Activated naive CD8-positive, alpha-beta T cell treated with anti-CD3 and anti-CD28 coated beads for 36 hours (primary cell): ENCODE data around the gene WDR90. TPM values are rescaled to one million over a fixed set of nuclear protein-coding genes. Genes with fewer than 3 reads are reported as not detected.
"Not testable (repeated sequence)": the region's sequence is repeated elsewhere in the genome, so short reads cannot be mapped to it uniquely, and the experiment has no call there.

ENCODE experiments used
- DNase-seq: peaks from one replicate; pipeline ENCODE4 v3.0.0; 2021
- H3K27ac Mint-ChIP-seq: one replicate; pipeline ENCODE4 v1.8.0; 2022; ENCODE audit warnings: mild to moderate bottlenecking, moderate library complexity, mixed read lengths
- H3K27me3 Mint-ChIP-seq: one replicate; pipeline ENCODE4 v1.8.0; 2022; ENCODE audit warnings: mild to moderate bottlenecking, mixed read lengths
- H3K36me3 Mint-ChIP-seq: one replicate; pipeline ENCODE4 v1.8.0; 2021; ENCODE audit warnings: mild to moderate bottlenecking, mixed read lengths
- H3K4me1 Mint-ChIP-seq: one replicate; pipeline ENCODE4 v1.8.0; 2021; ENCODE audit warnings: mixed read lengths
- H3K4me3 Mint-ChIP-seq: one replicate; pipeline ENCODE4 v1.8.0; 2022; ENCODE audit warnings: mild to moderate bottlenecking, moderate library complexity, mixed read lengths
- H3K9me3 Mint-ChIP-seq: one replicate; pipeline ENCODE4 v1.8.0; 2022; ENCODE audit warnings: mixed read lengths
- total RNA-seq, 2 experiments: library from RNA; stranded (reverse); gene quantifications; one replicate each; pipeline ENCODE4 v1.2.3, GENCODE V29; 2021

Gene WDR90
- total RNA-seq, 2 experiments from 2014 or later: 84.5 to 86.0 TPM

DNA sequence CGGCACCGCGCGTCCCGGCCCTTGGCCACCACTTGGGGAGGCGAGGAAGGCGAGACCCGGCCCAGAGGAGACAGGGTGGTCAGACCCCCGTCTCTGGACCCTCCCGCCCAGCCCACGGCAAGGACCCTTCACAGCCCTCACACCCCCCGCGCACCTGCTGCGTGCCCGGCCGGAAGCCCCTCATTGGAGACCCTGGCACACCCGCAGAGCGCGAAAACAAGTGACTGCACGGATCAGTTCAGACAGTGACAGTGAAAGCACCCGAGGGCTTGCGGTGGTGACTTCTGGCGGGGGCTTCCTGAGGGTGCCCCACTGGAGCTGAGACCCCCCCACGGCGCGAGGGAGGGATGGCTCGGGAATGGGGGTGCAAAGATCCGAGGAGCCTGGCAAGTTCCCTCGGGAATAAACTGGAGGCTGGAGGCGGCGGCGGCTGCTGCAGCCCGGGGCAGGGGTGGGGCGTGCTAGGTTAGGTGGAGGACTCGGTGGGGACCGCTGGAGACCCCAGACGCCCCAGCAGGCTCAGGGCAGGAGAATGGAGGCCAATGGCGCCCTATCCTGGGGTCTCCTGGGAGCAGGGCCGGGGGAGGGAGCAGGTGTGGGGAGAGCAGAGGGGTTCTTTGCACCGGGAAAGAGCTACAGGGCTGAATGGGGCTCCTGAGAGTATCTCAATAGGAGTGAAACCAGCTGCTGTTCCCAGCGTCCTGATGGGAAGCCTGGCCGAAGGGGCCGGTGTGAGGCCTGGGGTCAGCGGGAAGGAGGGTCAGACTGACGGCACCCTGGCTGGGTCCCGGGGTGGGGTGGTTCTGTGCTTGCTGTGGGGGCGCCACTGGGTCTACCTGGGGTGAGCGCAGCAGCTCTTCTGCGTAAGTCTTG, 57.3 kb downstream of the WDR90 start:
- no peaks in the 10 kb centered on the region for H3K36me3 Mint-ChIP-seq
- peaks cover 2% of the 10 kb centered on the region for H3K4me1 Mint-ChIP-seq
- no peak overlapping the region for H3K27ac Mint-ChIP-seq
- DNase-seq: no peak
- H3K9me3 Mint-ChIP-seq: no peaks in the 10 kb centered on the region
- H3K4me3 Mint-ChIP-seq: no peak overlapping the region
- H3K27me3 Mint-ChIP-seq: peaks cover 80% of the 10 kb centered on the region

DNA sequence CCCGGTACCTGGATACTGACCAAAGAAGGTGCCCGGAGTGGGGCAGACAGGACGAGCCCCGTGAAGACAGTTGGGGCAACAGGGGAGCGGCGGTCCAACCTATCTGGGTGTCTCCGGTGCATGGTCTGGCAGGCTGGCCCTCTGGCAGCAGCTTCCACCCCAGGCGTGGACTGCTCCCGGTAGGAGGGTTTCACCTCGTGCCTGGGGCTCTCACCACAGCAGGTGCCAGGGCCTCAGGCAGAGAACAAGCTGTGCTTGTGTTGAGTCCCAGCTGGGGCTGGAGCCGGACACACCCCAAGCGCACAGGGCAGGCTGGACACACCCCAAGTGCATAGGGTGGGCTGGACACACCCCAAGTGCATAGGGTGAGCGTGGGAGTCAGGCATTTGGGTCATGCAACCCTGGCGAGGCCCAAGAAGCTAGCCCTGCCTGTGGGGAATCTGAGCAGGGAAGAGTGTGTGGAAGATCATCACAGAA, 57.9 kb downstream of the WDR90 start:
- H3K4me1 Mint-ChIP-seq: peaks cover 2% of the 10 kb centered on the region
- peaks cover 73% of the 10 kb centered on the region for H3K27me3 Mint-ChIP-seq
- H3K27ac Mint-ChIP-seq: no peak overlapping the region
- no peak for DNase-seq
- H3K36me3 Mint-ChIP-seq: no peaks in the 10 kb centered on the region
- no peaks in the 10 kb centered on the region for H3K9me3 Mint-ChIP-seq
- no peak overlapping the region for H3K4me3 Mint-ChIP-seq

DNA sequence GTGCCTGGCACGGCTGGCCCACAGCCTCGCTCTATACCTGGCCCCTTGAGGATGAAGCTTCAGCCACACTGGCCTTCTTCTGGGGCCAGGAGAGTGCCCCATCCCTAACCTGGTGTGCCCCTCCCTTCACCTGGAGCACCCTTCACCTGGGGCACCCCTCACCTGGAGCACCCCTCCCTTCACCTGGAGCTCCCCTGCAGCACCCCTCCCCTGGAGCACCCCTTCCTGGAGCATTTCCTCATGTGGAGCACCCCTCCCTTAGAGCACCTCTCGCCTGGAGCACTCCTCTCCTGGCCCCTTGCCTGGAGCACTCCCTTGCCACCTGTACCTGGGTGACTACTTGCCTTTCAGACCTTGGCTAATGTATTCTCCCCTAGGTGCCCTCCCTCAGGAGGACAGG, 58.9 kb downstream of the WDR90 start:
- no peak overlapping the region for H3K27ac Mint-ChIP-seq
- DNase-seq: no peak
- H3K27me3 Mint-ChIP-seq: peaks cover 70% of the 10 kb centered on the region
- no peaks in the 10 kb centered on the region for H3K36me3 Mint-ChIP-seq
- peaks cover 2% of the 10 kb centered on the region for H3K4me1 Mint-ChIP-seq
- no peak overlapping the region for H3K4me3 Mint-ChIP-seq
- no peaks in the 10 kb centered on the region for H3K9me3 Mint-ChIP-seq

DNA sequence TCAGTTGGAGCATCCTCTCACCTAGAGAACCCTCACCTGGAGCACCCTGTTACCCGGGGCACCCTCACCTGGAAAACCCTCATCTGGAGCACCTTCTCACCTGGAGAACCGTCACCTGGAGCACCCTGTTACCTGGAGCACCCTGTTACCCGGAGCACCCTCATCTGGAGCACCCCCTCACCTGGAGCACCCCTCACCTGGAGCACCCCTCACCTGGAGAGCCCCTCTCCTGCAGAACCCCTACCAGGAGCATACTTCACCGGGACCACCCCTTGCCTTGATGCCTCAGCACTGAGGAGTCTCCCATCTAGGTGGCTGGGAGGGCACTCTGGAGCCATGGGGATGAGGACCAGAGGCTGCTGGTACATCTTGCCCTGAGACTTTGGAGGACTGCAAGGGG, 59.8 kb downstream of the WDR90 start:
- H3K9me3 Mint-ChIP-seq: no peaks in the 10 kb centered on the region
- no peaks in the 10 kb centered on the region for H3K36me3 Mint-ChIP-seq
- H3K4me1 Mint-ChIP-seq: peaks cover 2% of the 10 kb centered on the region
- DNase-seq: no peak
- peaks cover 66% of the 10 kb centered on the region for H3K27me3 Mint-ChIP-seq
- no peak overlapping the region for H3K27ac Mint-ChIP-seq
- no peak overlapping the region for H3K4me3 Mint-ChIP-seq

DNA sequence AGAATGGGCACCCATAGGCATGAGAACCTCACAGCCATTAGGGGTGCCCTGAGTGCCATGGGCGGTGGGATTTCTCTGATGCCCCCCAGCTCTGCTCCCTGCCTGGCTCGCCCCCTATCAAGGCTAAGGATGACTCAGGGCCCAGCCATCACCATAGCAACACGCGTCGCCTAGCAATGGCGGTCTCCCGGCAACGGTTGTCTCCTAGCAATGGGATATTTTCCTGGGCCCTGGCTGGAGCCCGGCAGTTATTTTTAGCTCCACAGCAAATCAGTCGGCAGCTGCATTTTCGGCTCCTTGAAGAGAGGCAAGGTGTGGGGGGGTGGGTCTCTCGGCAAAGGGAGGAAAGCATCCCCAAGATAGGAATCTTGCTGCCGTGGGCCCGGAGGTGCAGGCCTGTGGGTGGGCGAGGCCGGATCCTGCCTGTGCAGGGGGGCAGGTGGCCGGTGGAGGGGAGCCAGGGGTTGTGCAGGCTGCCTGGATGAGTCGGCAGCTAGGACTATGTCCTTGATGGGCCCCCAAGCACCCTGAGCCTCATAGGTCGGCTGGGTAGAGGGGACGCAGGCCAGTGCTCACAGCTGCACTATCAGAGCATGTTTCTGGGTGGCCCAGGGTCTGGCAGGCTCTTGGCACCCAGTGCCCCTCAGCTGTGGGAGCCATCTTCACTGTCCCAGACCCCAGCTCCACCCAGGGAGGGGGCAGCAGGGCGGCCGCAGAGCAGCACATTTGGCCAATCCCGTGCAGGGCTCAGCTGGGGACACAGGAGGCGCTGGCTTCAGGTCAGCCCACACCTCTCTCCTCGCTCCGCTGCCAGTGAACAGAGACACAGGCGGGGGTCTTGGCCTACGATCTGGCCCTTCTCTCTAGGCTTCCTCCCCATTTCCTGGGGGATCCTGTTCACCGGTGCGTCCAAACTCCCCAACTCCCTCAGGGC, 60.7 kb downstream of the WDR90 start:
- H3K4me3 Mint-ChIP-seq: no peak overlapping the region
- H3K27me3 Mint-ChIP-seq: peaks cover 62% of the 10 kb centered on the region
- H3K9me3 Mint-ChIP-seq: no peaks in the 10 kb centered on the region
- DNase-seq: no peak
- no peaks in the 10 kb centered on the region for H3K36me3 Mint-ChIP-seq
- H3K27ac Mint-ChIP-seq: no peak overlapping the region
- H3K4me1 Mint-ChIP-seq: peaks cover 5% of the 10 kb centered on the region

DNA sequence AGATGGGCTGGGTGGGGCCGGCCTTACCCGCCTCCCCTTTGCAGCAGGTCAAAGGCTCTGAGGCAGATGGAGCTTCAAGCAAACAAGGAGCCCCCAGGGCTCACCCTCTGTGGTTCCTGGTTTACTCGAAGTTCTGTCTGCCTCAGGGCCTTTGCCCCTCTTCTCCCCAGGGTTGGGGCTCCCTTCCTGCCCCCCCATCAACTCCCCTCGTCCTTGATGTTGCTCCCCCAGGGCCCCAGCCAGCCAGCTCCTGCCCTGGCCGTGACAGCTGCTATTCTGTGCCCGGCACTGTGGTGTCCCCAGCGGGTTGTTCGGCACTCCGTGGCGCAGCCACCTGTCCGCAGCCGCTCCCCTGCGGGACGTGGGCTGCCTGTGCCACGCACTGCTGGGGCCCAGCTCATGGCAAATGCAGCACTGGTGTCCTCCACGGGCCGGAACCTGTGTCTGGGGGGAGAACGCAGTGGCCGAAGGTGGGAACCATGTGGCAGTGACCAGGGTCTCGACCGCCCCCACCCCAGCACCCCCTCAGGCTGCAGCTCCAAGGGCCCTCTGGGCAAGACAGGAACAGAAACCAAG, 61.4 kb downstream of the WDR90 start:
- no peaks in the 10 kb centered on the region for H3K36me3 Mint-ChIP-seq
- no peak overlapping the region for H3K27ac Mint-ChIP-seq
- H3K27me3 Mint-ChIP-seq: peaks cover 62% of the 10 kb centered on the region
- no peak for DNase-seq
- H3K4me1 Mint-ChIP-seq: peaks cover 5% of the 10 kb centered on the region
- no peaks in the 10 kb centered on the region for H3K9me3 Mint-ChIP-seq
- H3K4me3 Mint-ChIP-seq: no peak overlapping the region

DNA sequence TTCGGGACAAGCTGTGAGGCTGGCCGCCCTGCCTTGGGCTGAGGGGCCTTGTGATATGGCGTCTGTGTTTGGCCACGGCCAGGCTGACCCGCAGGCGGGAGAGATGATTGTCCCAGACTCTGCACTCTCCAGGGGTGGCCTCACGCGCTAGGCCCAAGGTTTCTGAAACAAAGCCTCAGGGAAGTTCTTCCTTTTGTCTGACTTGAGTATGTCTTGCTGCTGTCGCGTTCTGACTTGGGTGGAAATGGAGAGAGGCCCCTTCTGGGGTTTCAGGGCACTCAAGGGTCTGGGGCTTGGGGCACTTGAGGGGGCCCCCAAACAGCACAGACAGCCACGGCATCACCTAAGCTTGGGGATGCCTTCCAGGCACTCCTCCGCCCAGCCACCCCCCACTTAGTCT, 61.9 kb downstream of the WDR90 start:
- Mint-ChIP-seq H3K27ac (no peak overlapping the region), H3K4me3 (no peak overlapping the region), H3K27me3 (peaks cover 62% of the 10 kb centered on the region), H3K4me1 (peaks cover 5% of the 10 kb centered on the region), H3K9me3 (no peaks in the 10 kb centered on the region), H3K36me3 (no peaks in the 10 kb centered on the region)
- DNase-seq: no peak

DNA sequence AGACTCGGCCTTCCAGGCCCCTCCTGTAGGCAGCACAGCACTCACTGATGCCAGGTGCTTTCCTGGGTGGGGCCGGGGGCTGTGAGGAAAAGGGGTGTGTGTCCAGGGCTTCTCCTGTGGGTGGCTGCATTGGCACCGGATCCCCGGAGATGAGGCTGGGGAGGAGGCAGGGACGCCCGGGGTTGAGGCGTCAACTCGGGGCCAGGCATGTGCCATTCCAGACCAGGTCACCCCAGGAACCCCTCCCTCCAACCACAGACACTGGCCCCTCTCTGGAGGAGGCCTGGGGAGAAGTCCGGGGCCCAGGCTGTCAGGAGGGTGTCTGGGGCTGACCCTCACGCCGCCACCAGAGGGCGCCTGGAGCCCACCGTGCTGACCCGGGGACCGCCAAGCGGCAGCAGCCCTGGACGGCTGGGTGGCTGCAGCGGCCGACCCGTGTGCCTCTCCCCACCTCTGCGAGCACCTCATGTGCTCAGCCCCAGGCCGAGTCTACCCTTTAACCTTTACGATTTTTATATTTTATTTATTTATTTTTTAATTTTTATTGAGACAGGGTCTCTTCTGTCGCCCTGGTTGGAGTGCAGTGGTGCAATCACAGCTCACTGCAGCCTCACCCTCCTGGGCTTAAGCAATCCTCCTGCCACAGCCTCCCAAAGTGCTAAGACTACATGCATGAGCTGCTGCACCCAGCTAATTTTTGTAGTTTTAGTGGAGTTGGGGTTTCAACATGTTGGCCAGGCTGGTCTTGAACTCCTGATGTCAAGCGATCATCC, 62.6 kb downstream of the WDR90 start:
- no peaks in the 10 kb centered on the region for H3K9me3 Mint-ChIP-seq
- peak; percentile 84 for DNase-seq
- no peak overlapping the region for H3K27ac Mint-ChIP-seq
- no peak overlapping the region for H3K4me3 Mint-ChIP-seq
- peaks cover 55% of the 10 kb centered on the region for H3K27me3 Mint-ChIP-seq
- H3K4me1 Mint-ChIP-seq: peaks cover 3% of the 10 kb centered on the region
- H3K36me3 Mint-ChIP-seq: no peaks in the 10 kb centered on the region

DNA sequence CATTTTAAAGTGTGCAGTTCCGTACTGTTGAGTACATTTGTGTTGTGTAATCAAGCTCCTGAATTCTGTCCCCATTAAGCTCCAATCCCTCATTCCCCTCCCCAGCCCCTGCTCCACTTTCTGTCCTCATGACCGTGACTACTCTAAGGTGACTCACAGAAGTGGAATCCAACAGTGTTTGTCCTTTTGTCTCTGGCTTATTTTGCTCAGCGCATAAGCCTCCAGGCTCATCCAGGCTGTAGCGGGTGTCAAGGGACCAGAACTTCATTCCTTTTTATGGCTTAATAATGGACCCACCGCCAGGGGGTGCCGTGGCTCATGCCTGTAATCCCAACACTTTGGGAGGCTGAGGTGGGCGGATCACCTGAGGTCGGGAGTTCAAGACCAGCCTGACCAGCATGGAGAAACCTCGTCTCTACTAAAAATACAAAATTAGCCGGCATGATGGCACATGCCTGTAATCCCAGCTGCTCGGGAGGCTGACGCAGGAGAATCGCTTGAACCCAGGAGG, 63.6 kb downstream of the WDR90 start:
- not testable (repeated sequence) for H3K27ac Mint-ChIP-seq, H3K36me3 Mint-ChIP-seq, H3K4me3 Mint-ChIP-seq, H3K9me3 Mint-ChIP-seq, H3K4me1 Mint-ChIP-seq
- peaks cover 44% of the 10 kb centered on the region for H3K27me3 Mint-ChIP-seq
- DNase-seq: peak; percentile 62

DNA sequence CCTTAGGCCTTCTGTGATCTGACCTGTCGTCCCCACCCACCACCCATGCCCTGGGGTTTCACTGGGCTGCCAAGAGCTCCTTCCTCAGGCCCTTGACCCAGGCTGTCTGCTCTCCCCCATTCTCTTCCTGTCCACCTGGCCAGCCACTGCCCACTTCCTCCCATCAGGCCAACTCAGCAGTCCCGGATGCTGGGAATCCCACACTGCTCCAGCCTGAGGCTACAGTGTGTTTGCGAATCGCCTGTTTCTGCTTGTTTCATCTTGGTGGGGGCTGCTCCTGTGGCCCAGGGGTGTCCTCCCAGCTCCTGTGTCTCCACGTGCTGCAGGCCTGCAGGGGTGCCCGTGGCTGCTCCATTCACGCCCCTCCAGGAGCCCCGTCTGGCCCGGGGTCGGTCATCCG, 64.9 kb downstream of the WDR90 start:
- DNase-seq: no peak
- Mint-ChIP-seq H3K4me3 (no peak overlapping the region), H3K4me1 (peaks cover 11% of the 10 kb centered on the region), H3K9me3 (no peaks in the 10 kb centered on the region), H3K27ac (no peak overlapping the region), H3K36me3 (no peaks in the 10 kb centered on the region), H3K27me3 (peaks cover 32% of the 10 kb centered on the region)

DNA sequence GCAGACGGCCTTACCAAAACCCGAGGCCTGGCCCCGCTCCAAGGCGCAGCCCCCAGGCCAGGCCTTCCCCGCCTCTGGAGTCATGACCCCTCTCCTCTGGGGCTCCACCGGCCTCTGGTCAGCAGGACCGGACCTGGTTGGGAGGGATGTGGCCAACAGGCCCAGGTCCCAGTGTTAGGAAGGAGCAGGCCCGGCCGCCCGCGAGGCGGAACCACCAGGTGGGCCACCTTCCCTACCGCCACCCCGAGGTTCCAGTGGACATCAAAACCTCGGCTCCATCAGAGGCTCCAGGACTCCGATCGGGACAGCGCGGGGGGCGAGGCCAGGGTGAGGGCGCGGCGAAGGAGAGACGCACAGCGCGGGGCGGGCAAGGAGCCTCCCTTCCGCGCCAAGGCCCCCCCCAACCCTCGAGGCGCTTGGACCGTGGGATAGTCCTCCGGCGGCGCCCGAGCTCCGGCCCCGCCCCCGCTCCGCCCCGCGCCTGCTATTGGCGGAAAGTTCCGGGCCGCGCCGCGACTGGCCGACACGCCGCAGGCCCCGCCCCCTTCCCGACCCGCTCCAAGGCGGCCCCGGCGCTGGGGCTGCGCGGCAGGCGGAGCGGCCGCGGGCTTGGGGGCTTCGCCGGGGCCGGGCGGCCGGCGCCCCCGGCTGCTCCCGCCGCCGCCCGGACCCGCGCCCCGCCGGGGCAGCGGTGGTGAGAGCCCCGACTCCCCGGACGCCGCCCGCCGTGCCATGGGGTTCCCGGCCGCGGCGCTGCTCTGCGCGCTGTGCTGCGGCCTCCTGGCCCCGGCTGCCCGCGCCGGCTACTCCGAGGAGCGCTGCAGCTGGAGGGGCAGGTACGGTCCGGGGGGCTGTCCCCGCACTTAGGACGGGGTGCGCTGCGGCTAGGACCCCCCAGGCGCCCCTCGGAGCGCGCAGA, 65.7 kb downstream of the WDR90 start, which contains the start of gene METRN:
TSS of gene METRN (plus strand) at position 561 of the 919 bp plus-strand sequence. CDS start at position 733, 172 bp downstream.
- Mint-ChIP-seq H3K27me3 (peaks cover 24% of the 10 kb centered on the region), H3K4me3 (peak within 1 kb of the TSS; percentile 72), H3K36me3 (no peaks in the 10 kb centered on the region), H3K27ac (no peak within 1 kb of the TSS), H3K4me1 (peaks cover 15% of the 10 kb centered on the region), H3K9me3 (no peaks in the 10 kb centered on the region)
- peak; percentile 96 for DNase-seq

DNA sequence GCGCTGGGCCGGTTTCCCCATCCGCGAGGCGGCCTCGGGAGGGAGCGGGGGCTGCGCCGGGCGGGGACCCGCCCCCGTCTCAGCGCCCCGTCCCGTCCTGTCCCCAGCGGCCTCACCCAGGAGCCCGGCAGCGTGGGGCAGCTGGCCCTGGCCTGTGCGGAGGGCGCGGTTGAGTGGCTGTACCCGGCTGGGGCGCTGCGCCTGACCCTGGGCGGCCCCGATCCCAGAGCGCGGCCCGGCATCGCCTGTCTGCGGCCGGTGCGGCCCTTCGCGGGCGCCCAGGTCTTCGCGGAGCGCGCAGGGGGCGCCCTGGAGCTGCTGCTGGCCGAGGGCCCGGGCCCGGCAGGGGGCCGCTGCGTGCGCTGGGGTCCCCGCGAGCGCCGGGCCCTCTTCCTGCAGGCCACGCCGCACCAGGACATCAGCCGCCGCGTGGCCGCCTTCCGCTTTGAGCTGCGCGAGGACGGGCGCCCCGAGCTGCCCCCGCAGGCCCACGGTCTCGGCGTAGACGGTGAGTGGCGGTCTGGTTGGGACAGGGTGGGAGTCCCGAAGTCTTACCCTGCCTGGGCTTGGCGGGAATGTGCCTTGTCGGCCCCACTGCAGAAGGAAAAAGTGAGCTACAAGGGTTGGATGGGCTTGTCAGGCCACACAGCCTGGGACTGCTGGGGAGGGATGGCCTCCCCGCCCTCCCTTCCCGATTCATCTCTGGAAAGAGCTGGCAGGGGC, 66.5 kb downstream of the WDR90 start:
- Mint-ChIP-seq H3K27ac (no peak overlapping the region), H3K4me1 (peaks cover 20% of the 10 kb centered on the region), H3K27me3 (peaks cover 16% of the 10 kb centered on the region), H3K4me3 (peak overlapping the region; percentile 72), H3K9me3 (no peaks in the 10 kb centered on the region), H3K36me3 (no peaks in the 10 kb centered on the region)
- peak; percentile 42 for DNase-seq

DNA sequence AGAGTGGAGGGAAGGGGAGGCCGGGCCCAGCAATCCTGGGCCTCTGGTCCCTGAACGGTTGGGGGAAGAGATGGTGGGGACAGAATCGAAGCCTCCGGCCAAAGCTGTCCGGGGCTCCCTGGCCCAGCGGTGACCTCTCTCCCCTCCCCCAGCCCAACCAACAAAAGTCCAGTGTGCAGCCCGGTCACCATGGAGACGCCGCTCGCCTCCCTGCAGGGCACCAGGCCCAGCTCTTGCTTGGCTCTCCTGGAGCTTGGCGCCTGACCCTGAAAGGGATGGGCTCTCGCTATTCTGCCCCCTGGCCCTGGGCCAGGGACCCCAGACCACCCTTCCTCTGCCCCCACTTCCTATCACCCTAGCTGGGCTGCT, 67.0 kb downstream of the WDR90 start:
- no peak overlapping the region for H3K27ac Mint-ChIP-seq
- no peaks in the 10 kb centered on the region for H3K9me3 Mint-ChIP-seq
- peak overlapping the region; percentile 72 for H3K4me3 Mint-ChIP-seq
- no peak for DNase-seq
- peaks cover 20% of the 10 kb centered on the region for H3K4me1 Mint-ChIP-seq
- peaks cover 13% of the 10 kb centered on the region for H3K27me3 Mint-ChIP-seq
- H3K36me3 Mint-ChIP-seq: no peaks in the 10 kb centered on the region
